Endodermal cell (in vitro differentiated cells): Measurements from ENCODE around the gene MAP2K5. TPM values are rescaled to one million over a fixed set of nuclear protein-coding genes. Genes with fewer than 3 reads are reported as not detected.

Source experiments
- DNase-seq: peaks from one replicate; pipeline ENCODE4 v3.0.0-alpha.2; 2017
- H3K27ac ChIP-seq: 2 replicates; pipeline ENCODE4 v1.5.1; 2013; ENCODE audit warnings: mild to moderate bottlenecking, low read depth, low read length, moderate library complexity
- H3K27me3 ChIP-seq: 2 replicates; pipeline ENCODE4 v1.6.1; 2013; ENCODE audit warnings: mild to moderate bottlenecking, low read length, moderate library complexity; ENCODE audit not compliant: insufficient read depth, control insufficient read depth, poor library complexity, severe bottlenecking
- H3K36me3 ChIP-seq: 2 replicates; pipeline ENCODE4 v1.7.0; 2013; ENCODE audit warnings: mild to moderate bottlenecking, low read length, moderate library complexity; ENCODE audit not compliant: control insufficient read depth, insufficient read depth
- H3K4me1 ChIP-seq: one replicate; pipeline ENCODE4 v1.7.0; 2013; ENCODE audit warnings: low read length; ENCODE audit not compliant: control insufficient read depth, insufficient read depth
- H3K4me3 ChIP-seq: 2 replicates; pipeline ENCODE4 v1.5.1; 2013; ENCODE audit warnings: mild to moderate bottlenecking, low read length, moderate library complexity
- H3K9ac ChIP-seq: 2 replicates; pipeline ENCODE4 v1.6.1; 2013; ENCODE audit warnings: mild to moderate bottlenecking, low read length, moderate library complexity; ENCODE audit not compliant: poor library complexity, severe bottlenecking; ENCODE audit errors: extremely low read depth
- H3K9me3 ChIP-seq: 2 replicates; pipeline ENCODE4 v1.6.1; 2013; ENCODE audit warnings: mild to moderate bottlenecking, low read length, moderate library complexity; ENCODE audit not compliant: control insufficient read depth
- H3K27ac Mint-ChIP-seq: 2 replicates; pipeline ENCODE4 v1.8.0; 2020; ENCODE audit warnings: mixed read lengths
- H3K27me3 Mint-ChIP-seq: 2 replicates; pipeline ENCODE4 v1.8.0; 2021; ENCODE audit warnings: mild to moderate bottlenecking, mixed read lengths; ENCODE audit not compliant: insufficient read depth
- H3K36me3 Mint-ChIP-seq: 2 replicates; pipeline ENCODE4 v1.8.0; 2020; ENCODE audit warnings: low read depth, mixed read lengths
- H3K4me1 Mint-ChIP-seq: 2 replicates; pipeline ENCODE4 v1.8.0; 2020; ENCODE audit warnings: mixed read lengths
- H3K4me3 Mint-ChIP-seq: 2 replicates; pipeline ENCODE4 v1.8.0; 2020; ENCODE audit warnings: mild to moderate bottlenecking, moderate library complexity, mixed read lengths
- H3K9me3 Mint-ChIP-seq: 2 replicates; pipeline ENCODE4 v1.8.0; 2020; ENCODE audit warnings: mild to moderate bottlenecking, mixed read lengths
- CTCF ChIP-seq: fragments of 200-600 bp; sonication (generic); conservative IDR thresholded peaks from 2 replicates; pipeline ENCODE4 v1.5.0; 2021; ENCODE audit warnings: antibody characterized with exemption, mild to moderate bottlenecking
- WGBS, 2 experiments: methylation state at CpG; one replicate each; pipeline versions ENCODE4 v1.1.5 to v1.1.7; 2013; ENCODE audit warnings: missing lambda C conversion rate in 2 of 2, mixed read lengths in 1 of 2; ENCODE audit not compliant: insufficient coverage in 1 of 2, insufficient read length in 1 of 2; 5-methylcytosine and 5-hydroxymethylcytosine counted together
- total RNA-seq, 2 donors: library from RNA; stranded (reverse); fragmentation: NEBNext Ultra II Directional in 1 of 2; extraction: Animal tissue kit (Norgen Biotek cat#: 25700) in 1 of 2; gene quantifications; 2 replicates in 1 of 2; 3 replicates in 1 of 2; pipeline ENCODE4 v1.2.1, GENCODE V29; 2021

Gene MAP2K5
- total RNA-seq, 2 donors from 2014 or later, result 17.1 to 26.7 TPM

GRCh38 chr15:67515557-67515956 is 26.9 kb upstream of the MAP2K5 start:
- Mint-ChIP-seq H3K27me3 (no peaks in the 10 kb centered on the region), H3K4me1 (peaks cover 3% of the 10 kb centered on the region), H3K9me3 (peaks cover 3% of the 10 kb centered on the region), H3K27ac (no peak overlapping the region), H3K4me3 (no peak overlapping the region), H3K36me3 (peaks cover 22% of the 10 kb centered on the region)
- Histone ChIP-seq H3K9ac (no peak overlapping the region), H3K4me1 (no peaks in the 10 kb centered on the region), H3K27me3 (no peaks in the 10 kb centered on the region), H3K9me3 (no peaks in the 10 kb centered on the region), H3K27ac (no peak overlapping the region), H3K4me3 (no peak overlapping the region), H3K36me3 (no peaks in the 10 kb centered on the region)
- TF ChIP-seq CTCF, result no peak
- no peak for DNase-seq
- WGBS, 2 experiments, result no CpG with 5 or more reads among the region's 2 CpGs

- no peak overlapping the region for H3K9ac ChIP-seq
- H3K27me3 ChIP-seq, result no peaks in the 10 kb centered on the region
- H3K9me3 ChIP-seq, result no peaks in the 10 kb centered on the region
- H3K36me3 ChIP-seq, result no peaks in the 10 kb centered on the region
- peaks cover 3% of the 10 kb centered on the region for H3K9me3 Mint-ChIP-seq
- peaks cover 6% of the 10 kb centered on the region for H3K36me3 Mint-ChIP-seq
- H3K27ac ChIP-seq, result no peak overlapping the region
- H3K4me3 Mint-ChIP-seq, result peak overlapping the region; percentile 76
- peak overlapping the region; percentile 74 for H3K27ac Mint-ChIP-seq
- no peak for TF ChIP-seq CTCF
- H3K4me3 ChIP-seq, result peak overlapping the region; percentile 67
- 71 to 79% methylated on average over 21 to 24 of the region's 24 CpGs for whole genome bisulfite sequencing, 2 experiments
- DNase-seq, result no peak
- peaks cover 18% of the 10 kb centered on the region for H3K4me1 Mint-ChIP-seq
- H3K4me1 ChIP-seq, result peaks cover 5% of the 10 kb centered on the region
- H3K27me3 Mint-ChIP-seq, result no peaks in the 10 kb centered on the region
These were observed 22.0 kb upstream of the MAP2K5 start for GRCh38 chr15:67520321-67521028.

DNA sequence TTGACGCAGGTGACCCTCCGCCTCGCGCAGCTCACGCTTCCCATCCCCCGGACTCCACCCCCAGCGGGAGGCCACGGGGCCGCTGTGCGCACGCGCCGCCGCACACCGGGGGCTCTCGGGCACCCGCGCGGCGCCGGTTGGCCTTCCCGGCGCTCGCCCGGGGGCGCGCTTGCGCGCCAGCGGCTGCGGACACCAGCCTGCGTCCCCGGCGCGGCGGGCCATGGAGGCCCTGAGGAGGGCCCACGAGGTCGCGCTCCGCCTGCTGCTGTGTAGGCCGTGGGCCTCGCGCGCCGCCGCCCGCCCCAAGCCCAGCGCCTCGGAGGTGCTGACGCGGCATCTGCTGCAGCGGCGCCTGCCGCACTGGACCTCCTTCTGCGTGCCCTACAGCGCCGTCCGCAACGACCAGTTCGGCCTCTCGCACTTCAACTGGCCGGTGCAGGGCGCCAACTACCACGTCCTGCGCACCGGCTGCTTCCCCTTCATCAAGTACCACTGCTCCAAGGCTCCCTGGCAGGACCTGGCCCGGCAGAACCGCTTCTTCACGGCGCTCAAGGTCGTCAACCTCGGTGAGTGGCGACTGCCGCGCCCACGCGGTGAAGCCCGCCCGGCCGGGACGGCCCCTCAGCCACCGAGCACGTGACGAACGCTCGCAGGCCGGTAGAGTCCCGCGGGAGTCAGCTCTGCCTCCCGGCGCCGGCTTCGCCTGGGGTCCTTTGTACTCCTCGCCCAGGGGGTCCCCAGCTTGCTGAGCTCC is 21.3 kb upstream of the MAP2K5 start, which contains the start of gene C15orf61:
C15orf61 (plus strand) TSS at position 103 of the 754 bp plus-strand sequence; CDS start at position 221, 118 bp downstream.
- Mint-ChIP-seq H3K4me3 (peak within 1 kb of the TSS; percentile 76), H3K4me1 (peaks cover 18% of the 10 kb centered on the region), H3K9me3 (peaks cover 3% of the 10 kb centered on the region), H3K36me3 (peaks cover 6% of the 10 kb centered on the region), H3K27ac (peak within 1 kb of the TSS; percentile 98), H3K27me3 (no peaks in the 10 kb centered on the region)
- Histone ChIP-seq H3K4me1 (peaks cover 5% of the 10 kb centered on the region), H3K27ac (peak within 1 kb of the TSS; percentile 75), H3K36me3 (no peaks in the 10 kb centered on the region), H3K27me3 (no peaks in the 10 kb centered on the region), H3K4me3 (peak within 1 kb of the TSS; percentile 90), H3K9me3 (no peaks in the 10 kb centered on the region), H3K9ac (peak within 1 kb of the TSS; percentile 67)
- DNase-seq, result peak; percentile 90
- peak; percentile 23 for TF ChIP-seq CTCF
- WGBS, 2 experiments, result 0% methylated on average over 29 to 94 of the region's 94 CpGs
